GM12878 (cell line): ENCODE data around the gene COL4A5. TPM values are rescaled to one million over a fixed set of nuclear protein-coding genes. Genes with fewer than 3 reads are reported as not detected.

Experiments used
- ATAC-seq: fragments of 200-7000 bp; cut with Tn5 transposase; 3 replicates; pipeline ENCODE4 v1.9.1; 2020; ENCODE audit warnings: mild to moderate bottlenecking, moderate library complexity
- BruUV-seq: library from RNA; stranded (reverse); fragments of 400-500 nt; replicated peaks from 2 replicates; lab custom pipeline; 2021; lab: Mats Ljungman, UMichigan
- CTCF ChIA-PET: fragments of 300-600 bp; sonication (Branson Sonifier 250); formaldehyde crosslinking; extraction: SDS; loops from one replicate; lab custom pipeline; 2021; ENCODE audit warnings: inconsistent platforms; lab: Yijun Ruan, JAX
- POLR2A ChIA-PET: fragments of 350-600 bp; formaldehyde crosslinking; extraction: SDS; loops from one replicate; lab custom pipeline; 2021; ENCODE audit warnings: inconsistent platforms; lab: Charles Lee
- RAD21 ChIA-PET: fragments of 300-600 bp; sonication (Branson Sonifier 250); formaldehyde crosslinking; loops from one replicate; lab custom pipeline; 2023; ENCODE audit warnings: antibody characterized with exemption; ENCODE audit not compliant: unreplicated experiment; lab: Charles Lee
- SMC1A ChIA-PET: fragments of 300-600 bp; sonication (Branson Sonifier 250); formaldehyde crosslinking; loops from one replicate; lab custom pipeline; 2023; ENCODE audit not compliant: unreplicated experiment, uncharacterized antibody; lab: Charles Lee
- DNase-seq: peaks from one replicate; pipeline ENCODE4 v3.0.0-alpha.2; 2011; ENCODE audit warnings: low read depth, low spot score
- FAIRE-seq: peaks from 3 replicates; lab custom pipeline; 2011; peaks lifted over from hg19 to GRCh38; lab: Jason Lieb, UNC
- H2AFZ ChIP-seq: 2 replicates; pipeline ENCODE4 v1.6.0; 2011; ENCODE audit warnings: low read depth, low read length, control low read depth; ENCODE audit not compliant: control insufficient read depth
- H3K27ac ChIP-seq: 2 replicates; pipeline ENCODE4 v1.5.1; 2011; ENCODE audit warnings: control low read depth; ENCODE audit not compliant: control insufficient read depth, insufficient read depth
- H3K27me3 ChIP-seq, 2 experiments: replicated peaks in 1 of 2; 2 replicates each; pipeline versions ENCODE4 v1.6.0 to v1.6.1; 2011; ENCODE audit warnings: low read length in 1 of 2; ENCODE audit not compliant: control insufficient read depth in 2 of 2, insufficient read depth in 2 of 2
- H3K36me3 ChIP-seq, 2 experiments: 2 replicates each; pipeline ENCODE4 v1.5.1; 2011; ENCODE audit warnings: low read length in 1 of 2; ENCODE audit not compliant: control insufficient read depth in 2 of 2, insufficient read depth in 2 of 2
- H3K4me1 ChIP-seq: 2 replicates; pipeline ENCODE4 v1.6.1; 2011; ENCODE audit warnings: mild to moderate bottlenecking, low read length, moderate library complexity, mixed read lengths; ENCODE audit not compliant: control insufficient read depth, insufficient read depth
- H3K4me2 ChIP-seq: 2 replicates; pipeline ENCODE4 v1.6.0; 2011; ENCODE audit warnings: control low read depth; ENCODE audit not compliant: control insufficient read depth, insufficient read depth
- H3K4me3 ChIP-seq: fragments of 200-600 bp; sonication (generic); 2 replicates; pipeline ENCODE4 v1.5.1; 2016
- H3K79me2 ChIP-seq: 2 replicates; pipeline ENCODE4 v1.6.0; 2011; ENCODE audit warnings: low read length; ENCODE audit not compliant: control insufficient read depth, insufficient read depth
- H3K9ac ChIP-seq: 2 replicates; pipeline ENCODE4 v1.8.0; 2011; ENCODE audit warnings: low read length, control low read depth, mixed read lengths; ENCODE audit not compliant: control insufficient read depth, insufficient read depth
- H3K9me3 ChIP-seq: replicated peaks from 3 replicates; pipeline ENCODE4 v1.5.1; 2011; ENCODE audit warnings: mild to moderate bottlenecking, low read length; ENCODE audit not compliant: control insufficient read depth, insufficient read depth
- H4K20me1 ChIP-seq: 2 replicates; pipeline ENCODE4 v1.6.0; 2011; ENCODE audit not compliant: control insufficient read depth, insufficient read depth
- CEBPB ChIP-seq, 2 experiments: fragments of 150-350 bp in 1 of 2; IDR thresholded peaks; 2 replicates each; pipeline ENCODE4 v1.6.1; 2012 to 2014; ENCODE audit warnings: low read depth in 2 of 2, low read length in 2 of 2, borderline replicate concordance in 1 of 2, inconsistent platforms in 1 of 2
- EZH2 ChIP-seq: IDR thresholded peaks from 2 replicates; pipeline ENCODE4 v1.6.1; 2012; ENCODE audit warnings: low read depth, mild to moderate bottlenecking, control low read depth, inconsistent platforms, low read length, borderline replicate concordance; ENCODE audit not compliant: control insufficient read depth
- HDAC6 ChIP-seq: fragments of 200-600 bp; sonication (generic); IDR thresholded peaks from one replicate; pipeline ENCODE4 v1.8.0; 2017; ENCODE audit warnings: antibody characterized with exemption; ENCODE audit not compliant: unreplicated experiment
- JUND ChIP-seq: IDR thresholded peaks from 2 replicates; pipeline ENCODE4 v1.6.1; 2012; ENCODE audit warnings: low read depth, mild to moderate bottlenecking, low read length, improper control_type of control experiment, moderate library complexity
- KDM1A ChIP-seq: fragments of 200-600 bp; sonication (generic); IDR thresholded peaks from 2 replicates; pipeline ENCODE4 v1.6.1; 2016; ENCODE audit warnings: borderline replicate concordance
- NFYA ChIP-seq: IDR thresholded peaks from 2 replicates; pipeline ENCODE4 v1.6.1; 2011; ENCODE audit warnings: low read depth, mild to moderate bottlenecking, low read length, improper control_type of control experiment, borderline replicate concordance
- NFYB ChIP-seq: IDR thresholded peaks from 2 replicates; pipeline ENCODE4 v1.6.1; 2011; ENCODE audit warnings: low read depth, mild to moderate bottlenecking, low read length, improper control_type of control experiment, moderate library complexity; ENCODE audit not compliant: insufficient read depth
- SMC3 ChIP-seq: IDR thresholded peaks from 2 replicates; pipeline ENCODE4 v1.6.1; 2011; ENCODE audit warnings: low read length, improper control_type of control experiment, borderline replicate concordance
- SPI1 ChIP-seq: IDR thresholded peaks from 2 replicates; pipeline ENCODE4 v1.6.1; 2011; ENCODE audit warnings: low read depth, mild to moderate bottlenecking, low read length, moderate library complexity, borderline replicate concordance; ENCODE audit not compliant: insufficient read depth
- SREBF1 ChIP-seq: IDR thresholded peaks from 2 replicates; pipeline ENCODE4 v1.6.1; 2012; ENCODE audit warnings: mild to moderate bottlenecking, low read length
- TCF7 ChIP-seq: IDR thresholded peaks from 2 replicates; pipeline ENCODE4 v1.6.1; 2014; ENCODE audit warnings: antibody characterized with exemption, borderline replicate concordance
- ZNF274 ChIP-seq: IDR thresholded peaks from one replicate; pipeline ENCODE4 v1.8.0; 2011; ENCODE audit not compliant: insufficient read length, insufficient read depth
- WGBS: methylation state at CpG from one replicate; pipeline ENCODE4 v1.1.6; 2016; ENCODE audit warnings: low lambda C conversion rate; ENCODE audit not compliant: insufficient replicate concordance, insufficient coverage; ENCODE audit errors: missing lambda C conversion rate; 5-methylcytosine and 5-hydroxymethylcytosine counted together
- in situ Hi-C: fragments of 300-500 bp; cut with MboI; formaldehyde crosslinking; loops from 9 replicates; pipeline ENCODE4 v1.14.3; 2018; ENCODE audit warnings: mixed read lengths
- intact Hi-C: fragments of 100-400 bp; cut with micrococcal nuclease; formaldehyde crosslinking; loops from one replicate; pipeline ENCODE4 v1.14.2; 2022; ENCODE audit not compliant: unreplicated experiment
- polyA plus RNA-seq, 11 experiments: library from polyadenylated mRNA; depleted of rRNA in 4 of 11; unstranded in 6 of 11; stranded (reverse) in 5 of 11; fragments of >200 nt; fragmentation: Nextera tagmentation in 4 of 11; fragmentation: Illumina TruSeq in 1 of 11; extraction: Ambion mirVana in 4 of 11; extraction: Trizol in 1 of 11; gene quantifications; 1 replicate in 1 of 11; 2 replicates in 10 of 11; pipeline versions ENCODE4 v1.2.1 to v1.2.3, GENCODE V29; 2011 to 2016; ENCODE audit warnings: inconsistent platforms in 2 of 11, missing spikeins in 2 of 11, low read depth in 1 of 11
- total RNA-seq, 4 experiments: library from RNA; depleted of rRNA in 3 of 4; stranded (reverse); fragments of >200 nt in 3 of 4; fragmentation: Illumina TruSeq in 1 of 4; extraction: Trizol in 1 of 4; gene quantifications; 2 replicates each; pipeline versions ENCODE4 v1.2.1 to v1.2.3, GENCODE V29; 2013 to 2021
- TF ChIP-seq, protein P1 (sequence below): fragments of 450-650 bp; formaldehyde crosslinking; IDR thresholded peaks from 2 replicates; pipeline ENCODE4 v1.4.0; 2022; ENCODE audit warnings: mild to moderate bottlenecking, moderate library complexity
- TF ChIP-seq, protein P2 (sequence below): IDR thresholded peaks from 2 replicates; pipeline ENCODE4 v1.6.1; 2012; ENCODE audit warnings: low read length, inconsistent platforms
- TF ChIP-seq, protein P3 (sequence below): IDR thresholded peaks from 2 replicates; pipeline ENCODE4 v1.6.1; 2012; ENCODE audit warnings: mild to moderate bottlenecking, low read depth, low read length

The COL4A5 gene
- total and polyA plus RNA-seq, 10 of the 15 experiments (the other 5 are each of a cell fraction or from before 2014, with no cell fraction given) = 0.13 to 2.8 (median 0.38) TPM; not detected in 1

DNA sequence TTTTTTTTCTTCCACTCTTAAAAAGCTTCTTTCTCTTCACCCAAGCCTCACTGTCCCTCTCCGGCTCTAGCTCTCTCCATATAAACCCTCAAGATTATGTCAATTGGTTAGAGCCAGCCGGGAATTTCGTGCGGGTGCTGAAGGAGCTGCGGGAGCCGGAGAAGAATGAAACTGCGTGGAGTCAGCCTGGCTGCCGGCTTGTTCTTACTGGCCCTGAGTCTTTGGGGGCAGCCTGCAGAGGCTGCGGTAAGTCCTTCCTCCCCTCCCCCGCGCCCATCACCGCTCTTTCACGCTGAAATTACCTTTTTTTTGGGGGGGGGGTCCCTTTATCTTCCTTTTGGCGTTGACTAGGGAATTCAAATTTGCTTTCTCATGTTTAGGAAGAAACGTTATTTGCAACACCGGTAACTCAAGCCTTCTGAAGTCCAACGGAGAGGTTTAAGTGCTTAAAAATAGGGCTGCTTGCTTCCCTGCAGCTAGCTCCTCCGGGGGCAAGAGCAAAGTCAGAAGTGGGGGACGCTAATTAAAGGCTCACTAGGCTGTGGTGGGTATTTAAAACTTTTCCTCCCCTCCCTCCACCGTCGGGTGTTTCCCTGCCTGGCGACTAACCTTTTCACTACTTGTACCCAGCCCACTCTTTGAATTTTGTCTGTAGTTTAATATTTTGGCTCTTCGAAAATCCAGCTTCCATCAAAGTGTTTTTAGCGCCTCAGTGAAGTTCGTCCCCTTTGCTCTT is 491 bp downstream of the COL4A5 start:
- ATAC-seq (no peak), FAIRE-seq (no peak), DNase-seq (no peak)
- TF ChIP-seq SREBF1 (no peak), SPI1 (no peak), NFYA (no peak), ZNF274 (no peak), TCF7 (no peak), SMC3 (no peak), HDAC6 (no peak), NFYB (no peak), CEBPB (IDR thresholded peaks at IDR 0.05; ENCODE audit: borderline replicate concordance in 1 of 2, low read depth in 2 of 2, low read length in 2 of 2) (no peak), EZH2 (no peak), JUND (no peak), KDM1A (no peak)
- TF ChIP-seq, protein P1, sequence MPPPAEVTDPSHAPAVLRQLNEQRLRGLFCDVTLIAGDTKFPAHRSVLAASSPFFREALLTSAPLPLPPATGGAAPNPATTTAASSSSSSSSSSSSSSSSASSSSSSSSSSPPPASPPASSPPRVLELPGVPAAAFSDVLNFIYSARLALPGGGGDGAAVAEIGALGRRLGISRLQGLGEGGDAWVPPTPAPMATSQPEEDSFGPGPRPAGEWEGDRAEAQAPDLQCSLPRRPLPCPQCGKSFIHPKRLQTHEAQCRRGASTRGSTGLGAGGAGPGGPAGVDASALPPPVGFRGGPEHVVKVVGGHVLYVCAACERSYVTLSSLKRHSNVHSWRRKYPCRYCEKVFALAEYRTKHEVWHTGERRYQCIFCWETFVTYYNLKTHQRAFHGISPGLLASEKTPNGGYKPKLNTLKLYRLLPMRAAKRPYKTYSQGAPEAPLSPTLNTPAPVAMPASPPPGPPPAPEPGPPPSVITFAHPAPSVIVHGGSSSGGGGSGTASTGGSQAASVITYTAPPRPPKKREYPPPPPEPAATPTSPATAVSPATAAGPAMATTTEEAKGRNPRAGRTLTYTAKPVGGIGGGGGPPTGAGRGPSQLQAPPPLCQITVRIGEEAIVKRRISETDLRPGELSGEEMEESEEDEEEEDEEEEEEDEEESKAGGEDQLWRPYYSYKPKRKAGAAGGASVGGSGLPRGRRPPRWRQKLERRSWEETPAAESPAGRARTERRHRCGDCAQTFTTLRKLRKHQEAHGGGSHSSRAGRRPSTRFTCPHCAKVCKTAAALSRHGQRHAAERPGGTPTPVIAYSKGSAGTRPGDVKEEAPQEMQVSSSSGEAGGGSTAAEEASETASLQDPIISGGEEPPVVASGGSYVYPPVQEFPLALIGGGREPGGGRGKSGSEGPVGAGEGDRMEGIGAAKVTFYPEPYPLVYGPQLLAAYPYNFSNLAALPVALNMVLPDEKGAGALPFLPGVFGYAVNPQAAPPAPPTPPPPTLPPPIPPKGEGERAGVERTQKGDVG (CRISPR knock-in tag) = no peak
- TF ChIP-seq, protein P2, sequence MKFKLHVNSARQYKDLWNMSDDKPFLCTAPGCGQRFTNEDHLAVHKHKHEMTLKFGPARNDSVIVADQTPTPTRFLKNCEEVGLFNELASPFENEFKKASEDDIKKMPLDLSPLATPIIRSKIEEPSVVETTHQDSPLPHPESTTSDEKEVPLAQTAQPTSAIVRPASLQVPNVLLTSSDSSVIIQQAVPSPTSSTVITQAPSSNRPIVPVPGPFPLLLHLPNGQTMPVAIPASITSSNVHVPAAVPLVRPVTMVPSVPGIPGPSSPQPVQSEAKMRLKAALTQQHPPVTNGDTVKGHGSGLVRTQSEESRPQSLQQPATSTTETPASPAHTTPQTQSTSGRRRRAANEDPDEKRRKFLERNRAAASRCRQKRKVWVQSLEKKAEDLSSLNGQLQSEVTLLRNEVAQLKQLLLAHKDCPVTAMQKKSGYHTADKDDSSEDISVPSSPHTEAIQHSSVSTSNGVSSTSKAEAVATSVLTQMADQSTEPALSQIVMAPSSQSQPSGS = no peak
- TF ChIP-seq, protein P3, sequence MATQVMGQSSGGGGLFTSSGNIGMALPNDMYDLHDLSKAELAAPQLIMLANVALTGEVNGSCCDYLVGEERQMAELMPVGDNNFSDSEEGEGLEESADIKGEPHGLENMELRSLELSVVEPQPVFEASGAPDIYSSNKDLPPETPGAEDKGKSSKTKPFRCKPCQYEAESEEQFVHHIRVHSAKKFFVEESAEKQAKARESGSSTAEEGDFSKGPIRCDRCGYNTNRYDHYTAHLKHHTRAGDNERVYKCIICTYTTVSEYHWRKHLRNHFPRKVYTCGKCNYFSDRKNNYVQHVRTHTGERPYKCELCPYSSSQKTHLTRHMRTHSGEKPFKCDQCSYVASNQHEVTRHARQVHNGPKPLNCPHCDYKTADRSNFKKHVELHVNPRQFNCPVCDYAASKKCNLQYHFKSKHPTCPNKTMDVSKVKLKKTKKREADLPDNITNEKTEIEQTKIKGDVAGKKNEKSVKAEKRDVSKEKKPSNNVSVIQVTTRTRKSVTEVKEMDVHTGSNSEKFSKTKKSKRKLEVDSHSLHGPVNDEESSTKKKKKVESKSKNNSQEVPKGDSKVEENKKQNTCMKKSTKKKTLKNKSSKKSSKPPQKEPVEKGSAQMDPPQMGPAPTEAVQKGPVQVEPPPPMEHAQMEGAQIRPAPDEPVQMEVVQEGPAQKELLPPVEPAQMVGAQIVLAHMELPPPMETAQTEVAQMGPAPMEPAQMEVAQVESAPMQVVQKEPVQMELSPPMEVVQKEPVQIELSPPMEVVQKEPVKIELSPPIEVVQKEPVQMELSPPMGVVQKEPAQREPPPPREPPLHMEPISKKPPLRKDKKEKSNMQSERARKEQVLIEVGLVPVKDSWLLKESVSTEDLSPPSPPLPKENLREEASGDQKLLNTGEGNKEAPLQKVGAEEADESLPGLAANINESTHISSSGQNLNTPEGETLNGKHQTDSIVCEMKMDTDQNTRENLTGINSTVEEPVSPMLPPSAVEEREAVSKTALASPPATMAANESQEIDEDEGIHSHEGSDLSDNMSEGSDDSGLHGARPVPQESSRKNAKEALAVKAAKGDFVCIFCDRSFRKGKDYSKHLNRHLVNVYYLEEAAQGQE = no peak
- H3K27ac ChIP-seq = no peak overlapping the region
- WGBS = 27% methylated on average over 25 of the region's 25 CpGs
- H3K4me1 ChIP-seq = no peaks in the 10 kb centered on the region
- intact Hi-C loops = no loop called here
- ChIA-PET POLR2A (no interaction called here), CTCF (no interaction called here), RAD21 (no interaction called here), SMC1A (interaction anchor here (1.0 kb wide), 1 partner anchor 117 kb away, joined by 3 read pairs; no protein-coding TSS in a partner anchor)
- no peak overlapping the region for H3K9ac ChIP-seq
- no peaks in the 10 kb centered on the region for H3K36me3 ChIP-seq
- no peaks in the 10 kb centered on the region for H4K20me1 ChIP-seq
- in situ Hi-C loops = no loop called here
- H3K27me3 ChIP-seq = peaks cover 2 to 3% of the 10 kb centered on the region in 2 experiments; a peak in 2 of 4 replicates
- H3K4me3 ChIP-seq = no peak overlapping the region
- no TSS peak for BruUV-seq
- H3K79me2 ChIP-seq = no peaks in the 10 kb centered on the region
- H2AFZ ChIP-seq = no peak overlapping the region
- 0 out of 2 replicates have a peak overlapping the region, but pooled peaks have one; percentile 3 for H3K4me2 ChIP-seq
- no peaks in the 10 kb centered on the region for H3K9me3 ChIP-seq
